ENCODE results near the gene ABCA13.

GRCh38 chr7:48634116-48634632, 462.9 kb downstream of the ABCA13 start:
- TF ChIP-seq PKNOX1 (IDR thresholded peaks at IDR 0.05), result no peak
- no peak for TF ChIP-seq TARDBP (IDR thresholded peaks at IDR 0.05)
- no peak for TF ChIP-seq ARNT (IDR thresholded peaks at IDR 0.05)
- no peak for TF ChIP-seq BHLHE40 (IDR thresholded peaks at IDR 0.05; ENCODE audit: borderline replicate concordance)
- no peak for TF ChIP-seq FOXM1 (IDR thresholded peaks at IDR 0.05; ENCODE audit: borderline replicate concordance)
- no peak for TF ChIP-seq SP1 (IDR thresholded peaks at IDR 0.05)
- TF ChIP-seq FOXA1 (IDR thresholded peaks at IDR 0.05), result no peak
- TF ChIP-seq SUZ12 (IDR thresholded peaks at IDR 0.05), result no peak
- TF ChIP-seq LEF1 (IDR thresholded peaks at IDR 0.05; ENCODE audit: borderline replicate concordance), result no peak
- no peak for TF ChIP-seq FOXK2 (IDR thresholded peaks at IDR 0.05)
- no peak for TF ChIP-seq ELF4 (IDR thresholded peaks at IDR 0.05)
- no peak for TF ChIP-seq CTBP1 (IDR thresholded peaks at IDR 0.05; ENCODE audit: borderline replicate concordance)
- no peak for TF ChIP-seq HDGF (IDR thresholded peaks at IDR 0.05; ENCODE audit: borderline replicate concordance)
- no peak for TF ChIP-seq ZNF384 (IDR thresholded peaks at IDR 0.05)
